Measurements from ENCODE around the gene ME3.

DNA sequence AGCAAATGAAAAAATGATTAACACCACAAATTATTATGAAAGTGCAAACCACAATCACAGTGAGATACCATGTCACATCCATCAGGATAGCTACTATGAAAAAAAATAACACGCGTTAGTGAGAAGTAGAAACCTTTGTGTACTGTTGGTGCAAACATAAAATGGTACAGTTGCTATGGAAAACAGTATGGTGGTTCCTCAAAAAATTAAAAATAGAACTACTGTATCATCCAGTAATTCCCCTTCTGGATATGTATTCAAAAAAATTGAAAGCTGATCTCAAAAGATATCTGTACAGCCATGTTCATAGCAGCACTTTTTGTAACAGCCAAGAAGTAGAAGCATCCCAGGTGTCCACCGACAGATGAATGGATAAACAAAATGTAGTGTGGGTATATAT lies 254.3 kb downstream of the ME3 start:
- TF ChIP-seq FOSL2 (IDR thresholded peaks at IDR 0.05) (no peak), FOSL2 (CRISPR knock-in tag; IDR thresholded peaks at IDR 0.05) (no peak), CTCF (IDR thresholded peaks at IDR 0.05) (no peak), RAD21 (conservative IDR thresholded peaks at IDR 0.05 in 1 of 2, IDR thresholded peaks at IDR 0.05 in 1 of 2) (no peak)

Measured in A549 (cell line).